SU-DHL-6 (cell line): ENCODE measurements around the gene NBPF3.
"Not testable (repeated sequence)": the region's sequence is repeated elsewhere in the genome, so short reads cannot be mapped to it uniquely, and the experiment has no call there.

Experiments used
- H2AFZ ChIP-seq: fragments of 200-600 bp; sonication (generic); 2 replicates; pipeline ENCODE4 v1.6.1; 2014; ENCODE audit warnings: low read depth, mild to moderate bottlenecking, moderate library complexity, mixed read lengths, antibody characterized with exemption, low read length; ENCODE audit not compliant: severe bottlenecking
- H3F3A ChIP-seq: fragments of 200-600 bp; shearing (Covaris generic); 2 replicates; pipeline ENCODE4 v1.6.0; 2016; ENCODE audit warnings: antibody characterized with exemption, mild to moderate bottlenecking; ENCODE audit not compliant: insufficient read depth
- H3K27ac ChIP-seq: fragments of 200-600 bp; sonication (generic); 2 replicates; pipeline ENCODE4 v1.5.1; 2016; ENCODE audit warnings: low read depth, mild to moderate bottlenecking, low read length, moderate library complexity, mixed read lengths
- H3K27me3 ChIP-seq: fragments of 200-600 bp; sonication (generic), shearing (Covaris generic); 2 replicates; pipeline ENCODE4 v1.6.0; 2014; ENCODE audit warnings: mild to moderate bottlenecking, low read length
- H3K36me3 ChIP-seq: fragments of 200-600 bp; sonication (generic); 2 replicates; pipeline ENCODE4 v1.6.1; 2014; ENCODE audit warnings: mild to moderate bottlenecking, low read length, mixed read lengths
- H3K4me2 ChIP-seq: fragments of 300-600, 200-600 bp; shearing (Covaris generic), sonication (generic); 2 replicates; pipeline ENCODE4 v1.6.0; 2014; ENCODE audit warnings: low read length, low read depth, mild to moderate bottlenecking; ENCODE audit not compliant: poor library complexity, severe bottlenecking
- H3K4me3 ChIP-seq: fragments of 200-600 bp; sonication (generic); 2 replicates; pipeline ENCODE4 v1.5.1; 2014; ENCODE audit warnings: antibody characterized with exemption, low read length, mild to moderate bottlenecking, mixed read lengths; ENCODE audit not compliant: insufficient read depth, poor library complexity, severe bottlenecking
- H3K79me2 ChIP-seq: fragments of 200-600 bp; sonication (generic); 2 replicates; pipeline ENCODE4 v1.6.1; 2014; ENCODE audit warnings: mild to moderate bottlenecking, low read length, moderate library complexity; ENCODE audit not compliant: insufficient read depth
- H3K9ac ChIP-seq: fragments of 200-600 bp; sonication (generic); 2 replicates; pipeline ENCODE4 v1.7.0; 2014; ENCODE audit warnings: mild to moderate bottlenecking, low read length
- H3K9me2 ChIP-seq: fragments of 200-600 bp; sonication (generic); replicated peaks from 2 replicates; pipeline ENCODE4 v1.6.1; 2014; ENCODE audit warnings: low read length; ENCODE audit not compliant: insufficient read depth
- H3K9me3 ChIP-seq: fragments of 200-600 bp; sonication (generic); 2 replicates; pipeline ENCODE4 v1.6.1; 2014; ENCODE audit warnings: low read length, mixed read lengths; ENCODE audit not compliant: insufficient read depth
- H4K20me1 ChIP-seq: fragments of 200-600 bp; sonication (generic); 2 replicates; pipeline ENCODE4 v1.6.1; 2014; ENCODE audit warnings: low read depth, mild to moderate bottlenecking, antibody characterized with exemption, low read length, moderate library complexity, mixed read lengths
- CTCF ChIP-seq: fragments of 200-600 bp; sonication (generic); IDR thresholded peaks from one replicate; pipeline ENCODE4 v1.5.1; 2017; ENCODE audit warnings: antibody characterized with exemption, mild to moderate bottlenecking, low read length, moderate library complexity; ENCODE audit not compliant: insufficient read depth, poor library complexity, severe bottlenecking
- EZH2phosphoT487 ChIP-seq: fragments of 200-600 bp; sonication (generic), shearing (Covaris generic); conservative IDR thresholded peaks from 2 replicates; pipeline ENCODE4 v1.6.1; 2018; ENCODE audit warnings: mild to moderate bottlenecking, antibody characterized with exemption, low read length, moderate library complexity, mixed read lengths

Gene NBPF3

DNA sequence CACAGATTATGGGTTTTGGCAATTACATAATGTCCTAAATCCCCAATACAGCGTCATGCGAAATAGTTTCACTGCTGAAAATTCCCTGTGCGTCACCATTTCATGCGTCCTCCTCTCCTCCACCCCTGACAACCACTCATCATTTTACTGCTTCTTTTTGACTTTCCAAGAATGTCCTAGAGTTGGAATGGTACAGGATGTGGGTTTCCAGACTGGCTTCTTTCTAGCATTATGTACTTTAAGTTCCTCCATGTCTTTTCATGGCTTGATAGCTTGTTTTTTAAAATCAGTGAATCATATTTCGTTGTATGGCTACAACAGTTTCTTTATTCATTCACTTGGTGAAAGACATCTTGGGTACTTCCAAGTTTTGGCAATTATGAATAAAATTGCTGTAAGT lies 7.4 kb downstream of the NBPF3 start:
- no peak overlapping the region for H3K27ac ChIP-seq
- no peak overlapping the region for H2AFZ ChIP-seq
- no peaks in the 10 kb centered on the region for H3K9me3 ChIP-seq
- no peaks in the 10 kb centered on the region for H3K79me2 ChIP-seq
- H3K9ac ChIP-seq, result no peak overlapping the region
- no peak overlapping the region for H3K4me3 ChIP-seq
- no peaks in the 10 kb centered on the region for H3K9me2 ChIP-seq
- no peaks in the 10 kb centered on the region for H3K36me3 ChIP-seq
- no peaks in the 10 kb centered on the region for H4K20me1 ChIP-seq
- no peaks in the 10 kb centered on the region for H3F3A ChIP-seq
- TF ChIP-seq CTCF, result no peak
- TF ChIP-seq EZH2phosphoT487, result no peak
- H3K4me2 ChIP-seq, result no peak overlapping the region
- no peaks in the 10 kb centered on the region for H3K27me3 ChIP-seq

DNA sequence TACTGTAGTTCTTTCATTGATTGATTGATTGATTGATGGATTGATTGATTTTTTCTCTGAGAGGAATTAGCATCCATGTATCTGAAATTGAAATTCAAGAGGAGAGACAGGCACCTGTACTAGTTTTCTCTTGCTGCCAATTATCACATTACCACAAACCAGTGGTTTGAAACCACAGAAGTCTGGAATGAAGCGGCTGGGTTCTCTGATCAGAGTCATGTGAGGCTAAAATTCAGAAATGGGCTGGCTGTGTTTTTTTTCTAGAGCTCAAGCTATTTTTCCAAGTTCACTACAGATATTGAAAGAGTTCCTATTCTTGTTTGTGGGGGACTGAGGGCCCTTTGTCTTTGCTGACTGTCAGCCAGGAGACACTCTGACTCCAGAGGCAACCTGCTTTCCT lies 10.0 kb downstream of the NBPF3 start:
- no peaks in the 10 kb centered on the region for H3K27me3 ChIP-seq
- H3K9me2 ChIP-seq, result no peaks in the 10 kb centered on the region
- no peaks in the 10 kb centered on the region for H3K9me3 ChIP-seq
- H3F3A ChIP-seq, result no peaks in the 10 kb centered on the region
- H2AFZ ChIP-seq, result no peak overlapping the region
- H3K36me3 ChIP-seq, result no peaks in the 10 kb centered on the region
- H3K4me2 ChIP-seq, result no peak overlapping the region
- no peak overlapping the region for H3K9ac ChIP-seq
- no peaks in the 10 kb centered on the region for H4K20me1 ChIP-seq
- TF ChIP-seq CTCF (no peak), EZH2phosphoT487 (no peak)
- no peak overlapping the region for H3K4me3 ChIP-seq
- H3K79me2 ChIP-seq, result no peaks in the 10 kb centered on the region
- H3K27ac ChIP-seq, result no peak overlapping the region

DNA sequence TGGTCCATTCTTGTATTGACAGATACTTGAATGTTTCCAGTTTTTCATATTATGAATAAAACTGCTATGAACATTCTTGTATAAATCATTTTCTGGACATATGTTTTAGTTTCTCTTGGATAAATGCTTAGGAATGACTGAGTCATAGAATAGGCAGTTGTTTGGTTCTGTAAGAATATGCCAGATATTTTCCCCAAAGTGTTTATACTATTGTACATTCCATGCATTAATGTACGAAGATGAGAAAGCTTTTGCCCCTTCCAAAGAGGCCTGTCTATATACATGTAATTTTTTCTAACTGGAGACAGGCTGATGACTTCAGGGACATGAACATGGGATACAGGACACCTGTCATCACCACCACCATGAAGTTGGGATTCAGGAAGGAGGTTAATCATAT lies 11.3 kb downstream of the NBPF3 start:
- Histone ChIP-seq H3K36me3 (no peaks in the 10 kb centered on the region), H3K27ac (no peak overlapping the region), H2AFZ (no peak overlapping the region), H3K79me2 (no peaks in the 10 kb centered on the region), H3K9me3 (no peaks in the 10 kb centered on the region), H3K4me3 (no peak overlapping the region), H3F3A (no peaks in the 10 kb centered on the region), H3K9me2 (no peaks in the 10 kb centered on the region), H3K4me2 (no peak overlapping the region), H3K9ac (no peak overlapping the region), H3K27me3 (no peaks in the 10 kb centered on the region), H4K20me1 (no peaks in the 10 kb centered on the region)
- TF ChIP-seq CTCF (no peak), EZH2phosphoT487 (no peak)

GRCh38 chr1:21451981-21452411 lies 12.1 kb downstream of the NBPF3 start:
- H3K9ac ChIP-seq, result no peak overlapping the region
- H2AFZ ChIP-seq, result no peak overlapping the region
- H3K4me2 ChIP-seq, result no peak overlapping the region
- H4K20me1 ChIP-seq, result no peaks in the 10 kb centered on the region
- H3K4me3 ChIP-seq, result no peak overlapping the region
- no peaks in the 10 kb centered on the region for H3K9me2 ChIP-seq
- H3K79me2 ChIP-seq, result no peaks in the 10 kb centered on the region
- H3F3A ChIP-seq, result no peaks in the 10 kb centered on the region
- TF ChIP-seq CTCF, result no peak
- no peak for TF ChIP-seq EZH2phosphoT487
- no peak overlapping the region for H3K27ac ChIP-seq
- H3K27me3 ChIP-seq, result no peaks in the 10 kb centered on the region
- H3K36me3 ChIP-seq, result no peaks in the 10 kb centered on the region
- H3K9me3 ChIP-seq, result no peaks in the 10 kb centered on the region

DNA sequence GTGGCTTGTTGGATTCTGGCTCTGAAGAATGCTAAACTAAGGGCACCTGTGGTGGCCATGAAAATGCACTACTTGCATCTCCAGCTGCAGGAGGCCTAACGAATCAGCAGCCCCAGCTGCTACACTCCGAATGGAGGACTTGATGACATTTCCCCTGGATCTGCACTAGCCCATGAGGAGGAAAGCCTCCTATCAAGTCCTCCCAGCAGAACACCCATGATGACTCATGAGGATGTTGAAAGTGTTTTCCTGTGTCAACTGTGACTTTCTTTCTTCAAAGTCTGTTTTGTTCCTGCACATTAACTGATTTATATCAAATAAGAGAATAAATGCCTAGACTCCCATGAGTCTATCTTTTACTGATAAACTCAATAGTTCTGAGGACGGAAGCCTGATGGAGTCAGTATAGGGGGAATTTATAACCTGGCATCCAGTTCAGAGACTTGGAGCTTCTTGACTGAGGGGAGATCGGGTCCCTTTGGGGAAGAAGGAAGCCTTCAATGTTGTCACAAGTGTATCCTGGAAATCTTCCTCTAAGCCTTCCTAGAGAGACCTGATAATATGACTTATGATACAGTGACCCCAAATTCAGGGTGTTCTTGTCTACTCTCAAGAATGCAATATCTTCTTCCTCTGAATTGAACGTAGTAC lies 14.2 kb downstream of the NBPF3 start:
- not testable (repeated sequence) for H3F3A ChIP-seq, H3K27me3 ChIP-seq, H3K9ac ChIP-seq, H3K9me2 ChIP-seq, H3K9me3 ChIP-seq, H2AFZ ChIP-seq, H3K27ac ChIP-seq, H3K4me2 ChIP-seq, H4K20me1 ChIP-seq, H3K36me3 ChIP-seq, H3K79me2 ChIP-seq, H3K4me3 ChIP-seq
